ENCODE results near the gene SBF2. TPM values are rescaled to one million over a fixed set of nuclear protein-coding genes. Genes with fewer than 3 reads are reported as not detected.
A peak's percentile ranks its signal among the peaks of the same experiment; 100 is the strongest.

SBF2 gene
- total and polyA plus RNA-seq, 2 of the 13 experiments (the other 11 are each of a cell fraction or from before 2014, with no cell fraction given) = 24.0 to 45.8 TPM

DNA sequence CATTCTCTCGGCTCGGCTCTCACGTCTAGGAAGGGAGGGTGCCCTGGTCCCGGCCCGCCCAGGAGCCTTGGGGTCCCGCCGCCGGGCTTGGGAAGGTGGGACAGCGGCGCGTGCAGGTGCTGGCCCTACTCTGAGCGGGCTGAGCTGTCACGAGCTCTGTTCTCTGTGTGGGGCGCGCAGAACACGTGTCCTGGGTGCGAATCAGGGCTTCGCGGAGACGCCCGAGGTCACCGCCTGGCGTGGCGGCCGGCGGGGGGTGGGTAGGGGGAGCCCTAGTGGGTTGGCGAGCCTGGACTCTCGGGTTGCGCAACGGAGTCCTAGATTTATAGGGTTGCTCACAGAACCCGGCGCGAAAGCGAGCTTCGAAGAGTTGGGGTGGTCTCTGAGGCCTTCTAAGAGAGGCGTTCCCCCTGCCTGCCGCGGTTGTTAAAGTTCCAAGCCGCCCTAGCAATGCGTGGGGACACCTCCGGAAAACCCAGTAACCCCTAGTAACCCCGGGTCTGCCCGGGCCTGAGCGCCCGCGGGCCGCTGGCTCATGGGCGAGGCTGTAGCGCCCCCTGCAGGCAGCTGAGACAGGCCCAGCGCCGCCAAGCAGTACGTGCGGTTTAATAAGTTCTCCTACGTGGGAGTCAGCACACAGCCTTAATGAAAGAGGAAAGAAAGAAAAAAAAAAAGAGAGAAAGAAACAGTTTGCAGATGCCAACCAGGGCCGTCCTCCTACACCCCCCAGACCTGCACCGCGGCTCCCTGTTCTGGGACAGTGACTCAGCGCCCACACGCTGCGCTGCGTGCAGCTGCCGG lies 13.6 kb upstream of the SBF2 start (continued):
- no peak for TF ChIP-seq PHF20 (CRISPR knock-in tag; IDR thresholded peaks at IDR 0.05)
- TF ChIP-seq, protein P1, sequence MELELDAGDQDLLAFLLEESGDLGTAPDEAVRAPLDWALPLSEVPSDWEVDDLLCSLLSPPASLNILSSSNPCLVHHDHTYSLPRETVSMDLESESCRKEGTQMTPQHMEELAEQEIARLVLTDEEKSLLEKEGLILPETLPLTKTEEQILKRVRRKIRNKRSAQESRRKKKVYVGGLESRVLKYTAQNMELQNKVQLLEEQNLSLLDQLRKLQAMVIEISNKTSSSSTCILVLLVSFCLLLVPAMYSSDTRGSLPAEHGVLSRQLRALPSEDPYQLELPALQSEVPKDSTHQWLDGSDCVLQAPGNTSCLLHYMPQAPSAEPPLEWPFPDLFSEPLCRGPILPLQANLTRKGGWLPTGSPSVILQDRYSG (CRISPR knock-in tag; IDR thresholded peaks at IDR 0.05) = no peak
- TF ChIP-seq JARID2 (CRISPR knock-in tag; IDR thresholded peaks at IDR 0.05; ENCODE audit: insufficient replicate concordance) = no peak
- no peak for TF ChIP-seq JUND (CRISPR knock-in tag; IDR thresholded peaks at IDR 0.05)
- TF ChIP-seq PCBP1 (IDR thresholded peaks at IDR 0.05; ENCODE audit: borderline replicate concordance, low read depth, low read length) = no peak
- peak; percentile 95; the same call in 1 of the 2 replicates for TF ChIP-seq U2AF2 (IDR thresholded peaks at IDR 0.05; ENCODE audit: low read depth, low read length)
- peak; percentile 35; the same call in 1 of the 2 replicates for TF ChIP-seq ZNF430 (CRISPR knock-in tag; IDR thresholded peaks at IDR 0.05)
- TF ChIP-seq ETV6 (CRISPR knock-in tag; conservative IDR thresholded peaks at IDR 0.05) = no peak
- no peak for TF ChIP-seq SRF (IDR thresholded peaks at IDR 0.05; ENCODE audit: low read depth, low read length)
- peak; percentile 50; the same call in 1 of the 2 replicates for TF ChIP-seq TBX2 (CRISPR knock-in tag; IDR thresholded peaks at IDR 0.05; ENCODE audit: borderline replicate concordance)
- TF ChIP-seq, protein P2, sequence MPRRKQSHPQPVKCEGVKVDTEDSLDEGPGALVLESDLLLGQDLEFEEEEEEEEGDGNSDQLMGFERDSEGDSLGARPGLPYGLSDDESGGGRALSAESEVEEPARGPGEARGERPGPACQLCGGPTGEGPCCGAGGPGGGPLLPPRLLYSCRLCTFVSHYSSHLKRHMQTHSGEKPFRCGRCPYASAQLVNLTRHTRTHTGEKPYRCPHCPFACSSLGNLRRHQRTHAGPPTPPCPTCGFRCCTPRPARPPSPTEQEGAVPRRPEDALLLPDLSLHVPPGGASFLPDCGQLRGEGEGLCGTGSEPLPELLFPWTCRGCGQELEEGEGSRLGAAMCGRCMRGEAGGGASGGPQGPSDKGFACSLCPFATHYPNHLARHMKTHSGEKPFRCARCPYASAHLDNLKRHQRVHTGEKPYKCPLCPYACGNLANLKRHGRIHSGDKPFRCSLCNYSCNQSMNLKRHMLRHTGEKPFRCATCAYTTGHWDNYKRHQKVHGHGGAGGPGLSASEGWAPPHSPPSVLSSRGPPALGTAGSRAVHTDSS (CRISPR knock-in tag; conservative IDR thresholded peaks at IDR 0.05) = no peak
- TF ChIP-seq ZNF670 (CRISPR knock-in tag; IDR thresholded peaks at IDR 0.05; ENCODE audit: borderline replicate concordance) = 0 out of 2 replicates have a peak, but pooled peaks have one; percentile 76
- peak; percentile 65; the same call in 1 of the 2 replicates for TF ChIP-seq JUN (CRISPR knock-in tag; IDR thresholded peaks at IDR 0.05)
- TF ChIP-seq CBX5 (CRISPR knock-in tag; IDR thresholded peaks at IDR 0.05; ENCODE audit: borderline replicate concordance) = no peak; the same call in 1 of the 2 replicates
- no peak; the same call in none of the 2 replicates for TF ChIP-seq ZNF292 (CRISPR knock-in tag; IDR thresholded peaks at IDR 0.05; ENCODE audit: borderline replicate concordance, low read depth)
- TF ChIP-seq EHMT2 (IDR thresholded peaks at IDR 0.05; ENCODE audit: borderline replicate concordance, low read depth, low read length) = no peak
- TF ChIP-seq NCOR1 (IDR thresholded peaks at IDR 0.05; ENCODE audit: borderline replicate concordance, low read length) = peak; percentile 13; the same call in 1 of the 2 replicates
- TF ChIP-seq ZNF883 (CRISPR knock-in tag; IDR thresholded peaks at IDR 0.05; ENCODE audit: not compliant biosample characterization) = no peak
- peak; percentile 13; the same call in 1 of the 2 replicates for TF ChIP-seq MEF2D (CRISPR knock-in tag; IDR thresholded peaks at IDR 0.05)
- TF ChIP-seq ZFY (CRISPR knock-in tag; IDR thresholded peaks at IDR 0.05) = peak; percentile 62
- no peak for TF ChIP-seq ZSCAN21 (CRISPR knock-in tag; IDR thresholded peaks at IDR 0.05; ENCODE audit: borderline replicate concordance)
- 0 out of 2 replicates have a peak, but pooled peaks have one; percentile 7 for TF ChIP-seq ZSCAN9 (CRISPR knock-in tag; IDR thresholded peaks at IDR 0.05; ENCODE audit: borderline replicate concordance)
- no peak for TF ChIP-seq NBN (conservative IDR thresholded peaks at IDR 0.05)
- TF ChIP-seq, protein P3, sequence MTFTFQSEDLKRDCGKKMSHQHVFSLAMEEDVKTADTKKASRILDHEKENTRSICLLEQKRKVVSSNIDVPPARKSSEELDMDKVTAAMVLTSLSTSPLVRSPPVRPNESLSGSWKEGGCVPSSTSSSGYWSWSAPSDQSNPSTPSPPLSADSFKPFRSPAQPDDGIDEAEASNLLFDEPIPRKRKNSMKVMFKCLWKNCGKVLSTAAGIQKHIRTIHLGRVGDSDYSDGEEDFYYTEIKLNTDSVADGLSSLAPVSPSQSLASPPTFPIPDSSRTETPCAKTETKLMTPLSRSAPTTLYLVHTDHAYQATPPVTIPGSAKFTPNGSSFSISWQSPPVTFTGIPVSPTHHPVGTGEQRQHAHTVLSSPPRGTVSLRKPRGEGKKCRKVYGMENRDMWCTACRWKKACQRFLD (CRISPR knock-in tag; IDR thresholded peaks at IDR 0.05; ENCODE audit: borderline replicate concordance) = no peak
- TF ChIP-seq REPIN1 (CRISPR knock-in tag; IDR thresholded peaks at IDR 0.05; ENCODE audit: borderline replicate concordance, low read depth) = no peak
- 0 out of 2 replicates have a peak, but pooled peaks have one; percentile 51 for TF ChIP-seq ZNF225 (CRISPR knock-in tag; IDR thresholded peaks at IDR 0.05)
- no peak for TF ChIP-seq ZNF777 (CRISPR knock-in tag; IDR thresholded peaks at IDR 0.05)
